SK-N-SH (cell line): ENCODE results near the gene NOTCH2. TPM values are rescaled to one million over a fixed set of nuclear protein-coding genes. Genes with fewer than 3 reads are reported as not detected.

Experiments
- CTCF ChIA-PET: fragments of 300-600, 350-600 bp; formaldehyde crosslinking; extraction: SDS; loops from one replicate; lab custom pipeline; 2021; lab: Yijun Ruan, JAX
- POLR2A ChIA-PET: fragments of 350-600 bp; sonication (Branson Sonifier 250); formaldehyde crosslinking; extraction: SDS; loops from one replicate; lab custom pipeline; 2020; ENCODE audit warnings: antibody characterized with exemption, inconsistent platforms; lab: Yijun Ruan, JAX
- DNase-seq: peaks from one replicate; pipeline ENCODE4 v3.0.0; 2012
- H2AFZ ChIP-seq: fragments of 200-600 bp; sonication (generic); 2 replicates; pipeline ENCODE4 v1.8.1; 2016; ENCODE audit warnings: antibody characterized with exemption, mild to moderate bottlenecking, low read depth
- H3F3A ChIP-seq: fragments of 200-600 bp; sonication (generic); replicated peaks from 2 replicates; pipeline ENCODE3; 2016; ENCODE audit warnings: antibody characterized with exemption, mild to moderate bottlenecking; ENCODE audit not compliant: insufficient read depth
- H3K27ac ChIP-seq, 2 experiments: fragments of 200-500 bp in 1 of 2; fragments of 200-600 bp in 1 of 2; sonication (Bioruptor generic) in 1 of 2; sonication (generic), shearing (Covaris generic) in 1 of 2; 2 replicates each; pipeline versions ENCODE4 v1.5.1 to v1.6.1; 2014 to 2016; ENCODE audit warnings: low read depth in 2 of 2, inconsistent platforms in 1 of 2, low read length in 1 of 2, mild to moderate bottlenecking in 1 of 2, mixed read lengths in 1 of 2
- H3K27me3 ChIP-seq: fragments of 200-600 bp; sonication (generic), shearing (Covaris generic); 2 replicates; pipeline ENCODE4 v1.6.1; 2016; ENCODE audit warnings: mixed run types; ENCODE audit not compliant: insufficient read depth
- H3K36me3 ChIP-seq, 2 experiments: fragments of 200-500 bp in 1 of 2; fragments of 200-600 bp in 1 of 2; sonication (Bioruptor generic) in 1 of 2; sonication (generic) in 1 of 2; replicated peaks in 1 of 2; 2 replicates each; pipeline versions ENCODE3 to v1.5.1; 2014 to 2016; ENCODE audit warnings: low read length in 1 of 2, mild to moderate bottlenecking in 1 of 2; ENCODE audit not compliant: insufficient read depth in 2 of 2, control insufficient read depth in 1 of 2
- H3K4me1 ChIP-seq, 2 experiments: fragments of 200-500 bp in 1 of 2; fragments of 200-600 bp in 1 of 2; sonication (Bioruptor generic) in 1 of 2; sonication (generic), shearing (Covaris generic) in 1 of 2; 2 replicates each; pipeline versions ENCODE4 v1.5.1 to v1.6.1; 2014 to 2016; ENCODE audit warnings: low read depth in 1 of 2, low read length in 1 of 2, mixed run types in 1 of 2; ENCODE audit not compliant: insufficient read depth in 2 of 2, control insufficient read depth in 1 of 2
- H3K4me2 ChIP-seq: fragments of 200-600 bp; sonication (generic), shearing (Covaris generic); 2 replicates; pipeline ENCODE4 v1.6.1; 2017; ENCODE audit warnings: mixed run types
- H3K4me3 ChIP-seq, 2 experiments: fragments of 200-500 bp in 1 of 2; fragments of 200-600 bp in 1 of 2; sonication (Bioruptor generic) in 1 of 2; sonication (generic), shearing (Covaris generic) in 1 of 2; 2 replicates each; pipeline versions ENCODE4 v1.5.1 to v1.8.1; 2014 to 2016; ENCODE audit warnings: low read depth in 2 of 2, inconsistent platforms in 1 of 2, low read length in 1 of 2, mild to moderate bottlenecking in 1 of 2, mixed read lengths in 1 of 2, moderate library complexity in 1 of 2
- H3K79me2 ChIP-seq: fragments of 200-600 bp; sonication (generic); 2 replicates; pipeline ENCODE4 v1.8.1; 2017; ENCODE audit warnings: mild to moderate bottlenecking; ENCODE audit not compliant: insufficient read depth
- H3K9ac ChIP-seq: fragments of 200-600 bp; sonication (generic); 2 replicates; pipeline ENCODE4 v1.6.1; 2017; ENCODE audit warnings: mixed run types
- H3K9me2 ChIP-seq: fragments of 200-600 bp; sonication (generic); 2 replicates; pipeline ENCODE4 v1.6.1; 2017; ENCODE audit warnings: mixed run types
- H3K9me3 ChIP-seq: fragments of 200-600 bp; sonication (generic); 2 replicates; pipeline ENCODE4 v1.6.1; 2017; ENCODE audit warnings: mixed run types, mild to moderate bottlenecking, moderate library complexity
- H4K20me1 ChIP-seq: fragments of 200-600 bp; sonication (generic); 2 replicates; pipeline ENCODE4 v1.6.1; 2017; ENCODE audit warnings: mild to moderate bottlenecking, mixed run types; ENCODE audit not compliant: insufficient read depth
- CHD2 ChIP-seq: fragments of 150-350 bp; IDR thresholded peaks from 2 replicates; pipeline ENCODE4 v1.6.1; 2018; ENCODE audit warnings: low read length; ENCODE audit not compliant: partially characterized antibody
- EP300 ChIP-seq, 2 experiments: IDR thresholded peaks; 2 replicates each; pipeline versions ENCODE4 v1.4.0 to v1.6.1; 2012; ENCODE audit warnings: borderline replicate concordance in 1 of 2, low read depth in 1 of 2, low read length in 1 of 2
- EZH2phosphoT487 ChIP-seq: fragments of 200-600 bp; sonication (generic); IDR thresholded peaks from 2 replicates; pipeline ENCODE4 v1.6.1; 2017; ENCODE audit warnings: low read depth, mixed run types, mild to moderate bottlenecking, antibody characterized with exemption, moderate library complexity, borderline replicate concordance
- MEF2A ChIP-seq: IDR thresholded peaks from 2 replicates; pipeline ENCODE4 v1.4.0; 2012; ENCODE audit warnings: low read depth, borderline replicate concordance
- RFX5 ChIP-seq: IDR thresholded peaks from 2 replicates; pipeline ENCODE4 v1.6.1; 2012; ENCODE audit warnings: mild to moderate bottlenecking, improper control_type of control experiment, low read length
- TEAD4 ChIP-seq: IDR thresholded peaks from 2 replicates; pipeline ENCODE4 v1.4.0; 2012; ENCODE audit warnings: mild to moderate bottlenecking, borderline replicate concordance; ENCODE audit not compliant: insufficient read depth
- YY1 ChIP-seq: IDR thresholded peaks from 2 replicates; pipeline ENCODE4 v1.4.0; 2012; ENCODE audit warnings: low read depth, mild to moderate bottlenecking
- WGBS: methylation state at CpG from one replicate; pipeline ENCODE4 v1.1.6; 2017; ENCODE audit warnings: low lambda C conversion rate; 5-methylcytosine and 5-hydroxymethylcytosine counted together
- polyA plus RNA-seq, 3 experiments: library from polyadenylated mRNA; depleted of rRNA; stranded (reverse); fragments of >200 nt; gene quantifications; 2 replicates each; pipeline ENCODE4 v1.2.3, GENCODE V29; 2012
- TF ChIP-seq, protein P1 (sequence below): IDR thresholded peaks from 2 replicates; pipeline ENCODE4 v1.6.1; 2012; ENCODE audit warnings: mild to moderate bottlenecking, low read depth, low read length, moderate library complexity
- TF ChIP-seq, protein P2 (sequence below): fragments of 150-350 bp; IDR thresholded peaks from 2 replicates; pipeline ENCODE4 v1.6.1; 2016; ENCODE audit warnings: mild to moderate bottlenecking, low read depth, low read length
- TF ChIP-seq, protein P3 (sequence below): IDR thresholded peaks from 2 replicates; pipeline ENCODE4 v1.4.0; 2012; ENCODE audit warnings: low read depth, borderline replicate concordance

The NOTCH2 gene
- polyA plus RNA-seq, 1 of the 3 experiments (the other 2 are of a cell fraction), result 23.0 TPM

DNA sequence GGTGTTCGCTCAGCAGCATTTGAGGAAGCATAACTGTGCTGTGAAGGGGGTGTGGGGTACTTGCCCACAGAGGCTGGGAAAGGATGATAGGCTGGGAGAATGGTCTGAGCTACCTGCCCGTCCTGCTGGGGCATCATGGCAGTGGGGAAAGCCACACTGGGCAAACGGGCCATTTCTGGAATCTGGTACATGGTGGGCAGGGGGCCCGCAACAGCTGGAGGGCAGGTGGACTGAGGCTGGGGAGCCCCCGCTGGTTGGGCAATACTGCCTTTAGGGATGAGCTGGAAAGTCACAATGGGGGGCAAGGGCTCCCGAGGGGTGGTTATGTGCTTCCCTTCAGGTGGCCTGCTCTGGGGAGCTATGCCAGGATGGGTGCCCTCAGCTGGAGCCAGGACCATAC lies 153.9 kb downstream of the NOTCH2 start (continued):
- TF ChIP-seq, protein P1, sequence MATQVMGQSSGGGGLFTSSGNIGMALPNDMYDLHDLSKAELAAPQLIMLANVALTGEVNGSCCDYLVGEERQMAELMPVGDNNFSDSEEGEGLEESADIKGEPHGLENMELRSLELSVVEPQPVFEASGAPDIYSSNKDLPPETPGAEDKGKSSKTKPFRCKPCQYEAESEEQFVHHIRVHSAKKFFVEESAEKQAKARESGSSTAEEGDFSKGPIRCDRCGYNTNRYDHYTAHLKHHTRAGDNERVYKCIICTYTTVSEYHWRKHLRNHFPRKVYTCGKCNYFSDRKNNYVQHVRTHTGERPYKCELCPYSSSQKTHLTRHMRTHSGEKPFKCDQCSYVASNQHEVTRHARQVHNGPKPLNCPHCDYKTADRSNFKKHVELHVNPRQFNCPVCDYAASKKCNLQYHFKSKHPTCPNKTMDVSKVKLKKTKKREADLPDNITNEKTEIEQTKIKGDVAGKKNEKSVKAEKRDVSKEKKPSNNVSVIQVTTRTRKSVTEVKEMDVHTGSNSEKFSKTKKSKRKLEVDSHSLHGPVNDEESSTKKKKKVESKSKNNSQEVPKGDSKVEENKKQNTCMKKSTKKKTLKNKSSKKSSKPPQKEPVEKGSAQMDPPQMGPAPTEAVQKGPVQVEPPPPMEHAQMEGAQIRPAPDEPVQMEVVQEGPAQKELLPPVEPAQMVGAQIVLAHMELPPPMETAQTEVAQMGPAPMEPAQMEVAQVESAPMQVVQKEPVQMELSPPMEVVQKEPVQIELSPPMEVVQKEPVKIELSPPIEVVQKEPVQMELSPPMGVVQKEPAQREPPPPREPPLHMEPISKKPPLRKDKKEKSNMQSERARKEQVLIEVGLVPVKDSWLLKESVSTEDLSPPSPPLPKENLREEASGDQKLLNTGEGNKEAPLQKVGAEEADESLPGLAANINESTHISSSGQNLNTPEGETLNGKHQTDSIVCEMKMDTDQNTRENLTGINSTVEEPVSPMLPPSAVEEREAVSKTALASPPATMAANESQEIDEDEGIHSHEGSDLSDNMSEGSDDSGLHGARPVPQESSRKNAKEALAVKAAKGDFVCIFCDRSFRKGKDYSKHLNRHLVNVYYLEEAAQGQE, result no peak
- TF ChIP-seq RFX5 (no peak), EZH2phosphoT487 (no peak)

DNA sequence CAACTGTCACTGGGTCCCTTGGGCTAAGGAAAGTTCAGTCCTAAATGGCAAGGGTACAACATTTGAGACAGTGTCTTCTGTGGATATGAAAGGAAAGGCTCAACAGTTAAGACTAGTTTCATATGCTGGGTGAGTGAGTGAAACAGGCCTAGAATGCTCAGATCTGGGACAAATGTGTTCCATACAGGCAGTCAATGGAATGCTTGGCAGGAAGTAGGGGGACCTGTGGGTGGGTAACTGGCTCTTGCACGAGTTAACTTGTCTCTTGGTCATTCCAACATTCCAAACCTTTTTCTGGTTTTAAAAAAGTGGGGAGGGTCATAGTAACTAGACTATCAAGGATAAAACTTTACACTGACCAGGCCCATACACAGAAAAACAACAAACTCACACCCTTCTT lies 155.4 kb downstream of the NOTCH2 start:
- Histone ChIP-seq H3K4me1 (no peaks in the 10 kb centered on the region), H3K9ac (no peak overlapping the region), H3K79me2 (0 out of 2 replicates have a peak, but pooled peaks cover 5% of the 10 kb centered on the region), H4K20me1 (no peaks in the 10 kb centered on the region), H3F3A (peaks cover 11% of the 10 kb centered on the region), H3K9me2 (no peaks in the 10 kb centered on the region), H3K4me3 (no peak overlapping the region), H2AFZ (no peak overlapping the region), H3K27ac (no peak overlapping the region), H3K27me3 (no peaks in the 10 kb centered on the region), H3K9me3 (no peaks in the 10 kb centered on the region), H3K4me2 (no peak overlapping the region), H3K36me3 (peaks cover 55 to 76% of the 10 kb centered on the region in 2 experiments)
- TF ChIP-seq, protein P1, result no peak
- TF ChIP-seq RFX5, result no peak
- no peak for DNase-seq
- 93% methylated on average over 1 of the region's 1 CpG for WGBS
- ChIA-PET CTCF (no interaction called here), POLR2A (no interaction called here)

DNA sequence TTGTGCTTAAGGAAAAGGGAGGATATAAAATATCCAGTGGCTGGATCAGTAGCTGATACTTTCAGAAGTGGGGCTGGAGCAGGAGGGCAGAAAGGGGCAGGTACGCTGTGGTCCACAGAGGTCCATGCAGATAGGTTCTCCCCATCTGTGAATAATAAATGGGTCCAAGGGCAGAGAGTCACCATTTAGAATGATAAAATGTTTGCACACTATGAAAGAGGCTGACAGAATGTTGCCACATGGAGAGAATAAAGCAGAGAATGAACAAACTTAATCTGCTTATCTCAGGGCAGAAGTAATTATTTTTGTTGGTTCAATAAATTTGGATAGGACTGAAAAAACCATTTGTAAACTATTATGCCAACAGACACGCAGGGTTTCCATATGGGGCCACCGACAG lies 156.5 kb downstream of the NOTCH2 start:
- no peaks in the 10 kb centered on the region for H3K9me3 ChIP-seq
- no peak overlapping the region for H2AFZ ChIP-seq
- CTCF ChIA-PET, result no interaction called here
- POLR2A ChIA-PET, result no interaction called here
- no peak overlapping the region for H3K9ac ChIP-seq
- 0 out of 2 replicates have a peak, but pooled peaks cover 5% of the 10 kb centered on the region for H3K79me2 ChIP-seq
- DNase-seq, result no peak
- no peaks in the 10 kb centered on the region for H4K20me1 ChIP-seq
- TF ChIP-seq, protein P2, sequence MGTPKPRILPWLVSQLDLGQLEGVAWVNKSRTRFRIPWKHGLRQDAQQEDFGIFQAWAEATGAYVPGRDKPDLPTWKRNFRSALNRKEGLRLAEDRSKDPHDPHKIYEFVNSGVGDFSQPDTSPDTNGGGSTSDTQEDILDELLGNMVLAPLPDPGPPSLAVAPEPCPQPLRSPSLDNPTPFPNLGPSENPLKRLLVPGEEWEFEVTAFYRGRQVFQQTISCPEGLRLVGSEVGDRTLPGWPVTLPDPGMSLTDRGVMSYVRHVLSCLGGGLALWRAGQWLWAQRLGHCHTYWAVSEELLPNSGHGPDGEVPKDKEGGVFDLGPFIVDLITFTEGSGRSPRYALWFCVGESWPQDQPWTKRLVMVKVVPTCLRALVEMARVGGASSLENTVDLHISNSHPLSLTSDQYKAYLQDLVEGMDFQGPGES, result no peak
- no peak for TF ChIP-seq MEF2A
- no peak for TF ChIP-seq YY1
- TF ChIP-seq CHD2, result no peak
- TF ChIP-seq TEAD4, result no peak
- no peak for TF ChIP-seq RFX5
- TF ChIP-seq EP300 (IDR thresholded peaks at IDR 0.05; ENCODE audit: borderline replicate concordance in 1 of 2, low read depth in 1 of 2, low read length in 1 of 2), result no peak
- TF ChIP-seq, protein P3, sequence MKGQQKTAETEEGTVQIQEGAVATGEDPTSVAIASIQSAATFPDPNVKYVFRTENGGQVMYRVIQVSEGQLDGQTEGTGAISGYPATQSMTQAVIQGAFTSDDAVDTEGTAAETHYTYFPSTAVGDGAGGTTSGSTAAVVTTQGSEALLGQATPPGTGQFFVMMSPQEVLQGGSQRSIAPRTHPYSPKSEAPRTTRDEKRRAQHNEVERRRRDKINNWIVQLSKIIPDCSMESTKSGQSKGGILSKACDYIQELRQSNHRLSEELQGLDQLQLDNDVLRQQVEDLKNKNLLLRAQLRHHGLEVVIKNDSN, result no peak
- H3K27ac ChIP-seq, result no peak overlapping the region
- no peaks in the 10 kb centered on the region for H3K4me1 ChIP-seq
- no peaks in the 10 kb centered on the region for H3K27me3 ChIP-seq
- H3F3A ChIP-seq, result peaks cover 18% of the 10 kb centered on the region
- 95% methylated on average over 3 of the region's 3 CpGs for WGBS
- H3K4me2 ChIP-seq, result no peak overlapping the region
- peaks cover 44 to 69% of the 10 kb centered on the region in 2 experiments for H3K36me3 ChIP-seq
- H3K9me2 ChIP-seq, result no peaks in the 10 kb centered on the region
- no peak overlapping the region for H3K4me3 ChIP-seq
